M059J (cell line): ENCODE measurements around the gene CXCL14. TPM values are rescaled to one million over a fixed set of nuclear protein-coding genes. Genes with fewer than 3 reads are reported as not detected.

Experiments used
- DNase-seq: peaks from one replicate; pipeline ENCODE4 v3.0.0-alpha.2; 2012; ENCODE audit warnings: low read depth
- total RNA-seq: library from RNA; depleted of rRNA; stranded (reverse); fragments of >200 nt; shearing (Covaris generic); gene quantifications from 2 replicates; pipeline ENCODE4 v1.2.3, GENCODE V29; 2014

The CXCL14 gene
- total RNA-seq, 1 experiment from 2014 or later, result 0.62 TPM

DNA sequence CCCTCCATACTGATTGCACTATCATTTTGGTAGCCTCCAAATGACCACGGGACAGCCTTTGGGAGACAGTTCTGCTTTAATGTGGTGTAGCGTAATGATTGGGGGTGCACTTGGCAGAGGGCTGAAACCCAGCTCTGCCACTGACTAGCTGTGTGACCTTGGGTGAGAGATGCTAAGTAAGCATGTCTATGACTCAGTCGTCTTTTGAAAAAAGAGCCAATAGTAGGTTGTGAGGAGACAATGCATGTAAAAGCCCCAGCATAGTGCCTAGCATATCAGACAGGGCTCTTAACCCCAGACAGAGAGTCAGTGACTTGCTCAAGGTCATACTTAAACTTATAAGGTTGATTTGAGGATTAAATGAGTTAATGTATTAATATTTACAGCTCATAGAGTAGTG, 18.0 kb upstream of the CXCL14 start:
- no peak for DNase-seq

GRCh38 chr5:135596157-135596763, 17.5 kb upstream of the CXCL14 start:
- DNase-seq, result no peak

- no peak for DNase-seq
These were observed 15.7 kb upstream of the CXCL14 start for GRCh38 chr5:135594416-135594960.

- DNase-seq, result peak; percentile 13
These were observed 15.1 kb upstream of the CXCL14 start for GRCh38 chr5:135593886-135594285.

DNA sequence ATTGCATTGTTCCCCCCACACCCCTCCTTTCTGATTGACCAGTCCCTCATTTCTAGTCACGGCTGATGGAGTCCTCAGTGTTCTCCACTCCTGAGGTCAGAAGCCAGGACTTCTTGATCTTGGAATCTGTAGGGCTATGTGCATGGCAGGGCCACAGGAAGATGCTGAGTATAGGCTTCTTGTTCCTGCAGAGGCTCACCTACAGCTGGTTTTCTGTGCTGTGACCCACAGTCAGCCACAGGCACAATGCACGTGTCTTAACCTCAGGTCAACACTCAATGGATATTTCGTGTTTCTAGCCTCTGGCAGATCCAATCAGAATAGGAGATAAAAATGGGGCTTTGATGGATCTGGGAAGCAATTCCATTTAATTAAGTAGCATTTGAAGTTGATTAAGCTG, 14.3 kb upstream of the CXCL14 start:
- DNase-seq, result no peak

GRCh38 chr5:135592312-135593045, 13.7 kb upstream of the CXCL14 start:
- DNase-seq, result no peak

- peak; percentile 10 for DNase-seq
These were observed 12.5 kb upstream of the CXCL14 start for GRCh38 chr5:135591277-135591676.

GRCh38 chr5:135589152-135589551, 10.4 kb upstream of the CXCL14 start:
- no peak for DNase-seq

DNA sequence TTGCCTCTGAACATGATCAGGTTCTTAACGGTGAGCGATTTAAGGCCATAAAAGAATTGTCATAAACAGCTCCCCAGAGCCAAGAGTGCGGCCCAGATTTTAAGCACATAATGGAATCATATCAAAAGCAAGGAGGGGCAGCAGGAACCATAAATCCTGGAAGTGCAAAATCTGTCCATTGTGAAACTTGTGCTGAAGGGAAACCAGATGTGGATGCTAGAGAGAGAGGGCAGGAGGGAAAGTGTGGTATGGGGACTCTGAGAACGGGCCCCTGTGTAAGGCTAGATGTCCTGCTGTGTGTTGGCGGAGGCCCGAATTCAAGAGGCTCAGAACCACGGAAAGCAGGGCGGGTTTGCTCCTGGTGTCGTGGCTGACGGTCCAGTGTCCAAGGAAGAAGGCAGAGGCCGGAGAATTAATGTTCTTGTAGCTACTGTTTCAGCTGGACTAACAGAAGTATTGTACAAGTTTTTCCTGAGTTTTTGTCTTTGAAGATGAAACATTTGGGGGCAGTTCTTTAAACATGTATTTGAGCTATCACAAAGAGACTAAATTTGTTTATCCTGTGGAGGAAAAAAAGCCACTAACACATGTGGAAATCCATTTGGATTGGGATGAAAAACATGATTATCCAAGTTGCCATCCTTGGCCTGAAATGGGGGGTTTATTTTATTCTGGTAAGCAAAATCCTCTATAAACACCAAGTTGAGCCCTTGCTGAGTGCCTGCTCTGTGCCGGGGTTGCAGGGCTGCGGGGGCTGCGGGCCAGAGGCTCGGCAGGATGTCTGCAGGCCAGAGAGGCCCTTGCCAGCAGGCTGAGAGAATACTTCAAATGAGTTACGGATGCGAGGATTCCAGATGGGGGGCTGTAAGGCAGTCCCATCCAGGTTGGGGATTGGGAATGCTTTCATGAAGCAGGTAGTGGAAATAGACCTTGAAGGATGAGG, 9.2 kb upstream of the CXCL14 start:
- DNase-seq, result no peak

DNA sequence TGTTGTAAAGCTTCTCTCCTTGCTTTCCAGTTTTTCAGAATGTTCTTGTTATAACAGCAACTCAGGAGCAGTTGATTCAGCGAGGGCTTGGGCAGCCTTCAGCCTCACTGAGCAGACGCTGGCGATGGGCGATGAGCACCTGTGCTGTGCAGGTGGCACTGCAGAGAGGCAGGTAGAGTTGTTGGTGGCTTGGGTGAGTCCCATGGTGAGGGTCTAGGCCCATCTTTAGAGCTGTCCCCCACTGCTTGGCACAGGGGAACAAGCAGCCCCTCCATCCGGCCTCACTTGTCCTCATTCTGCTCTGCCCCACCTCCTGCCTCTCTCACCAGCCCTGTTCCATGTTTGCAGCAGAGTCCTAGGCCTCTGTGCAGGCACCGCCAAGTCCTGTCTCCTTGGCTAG, 6.1 kb upstream of the CXCL14 start:
- no peak for DNase-seq

DNA sequence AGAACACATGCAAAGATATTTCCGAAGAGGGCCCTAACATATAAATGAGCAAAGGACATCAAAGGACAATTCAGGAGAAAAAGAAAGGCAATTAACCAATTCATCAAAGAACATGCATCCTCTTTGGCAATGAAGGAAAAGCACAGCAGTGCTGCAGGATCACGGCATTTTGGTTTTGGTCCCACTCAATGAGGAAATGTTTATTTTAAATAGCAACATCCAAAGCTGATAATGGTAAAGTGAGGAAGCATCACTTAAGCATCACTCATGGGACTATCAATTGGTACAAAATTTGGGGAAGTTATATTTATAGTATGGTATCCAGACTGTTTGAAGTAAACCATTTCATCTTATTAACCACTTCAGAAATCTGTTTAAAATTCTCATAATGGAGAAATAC, 5.5 kb upstream of the CXCL14 start:
- DNase-seq, result no peak

DNA sequence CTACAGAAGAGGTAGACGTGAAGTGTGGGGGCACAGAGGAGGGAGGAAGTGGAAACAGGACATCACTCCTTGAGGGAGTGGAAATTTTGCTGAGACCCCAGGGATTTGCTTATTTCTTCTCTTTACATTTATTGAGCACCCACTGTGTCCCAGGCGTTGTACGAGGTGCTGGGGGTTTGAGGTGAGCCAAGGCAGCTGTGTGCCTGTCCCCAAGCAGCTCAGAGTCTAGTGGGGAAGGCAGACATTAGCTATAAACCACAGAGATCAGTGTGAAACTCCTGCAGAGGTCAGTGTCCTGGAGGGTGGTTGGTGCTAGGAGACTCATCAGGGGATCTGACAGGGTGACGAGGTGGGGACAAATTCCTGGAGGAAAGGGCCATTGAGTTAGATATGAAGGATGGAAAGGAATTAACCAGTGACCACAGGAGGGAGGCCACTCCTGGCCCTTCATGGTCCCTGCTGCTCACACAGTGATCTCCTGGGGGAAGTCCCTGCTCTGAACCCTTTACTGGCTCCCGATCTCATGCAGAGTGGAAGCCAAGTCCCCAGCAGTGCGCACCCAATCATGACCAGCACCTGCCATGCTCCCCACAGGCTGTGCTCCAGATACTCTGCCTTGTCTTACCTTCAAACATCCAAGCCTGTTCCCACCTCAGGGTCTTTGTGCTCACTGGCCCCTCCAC, 3.4 kb upstream of the CXCL14 start:
- no peak for DNase-seq

DNA sequence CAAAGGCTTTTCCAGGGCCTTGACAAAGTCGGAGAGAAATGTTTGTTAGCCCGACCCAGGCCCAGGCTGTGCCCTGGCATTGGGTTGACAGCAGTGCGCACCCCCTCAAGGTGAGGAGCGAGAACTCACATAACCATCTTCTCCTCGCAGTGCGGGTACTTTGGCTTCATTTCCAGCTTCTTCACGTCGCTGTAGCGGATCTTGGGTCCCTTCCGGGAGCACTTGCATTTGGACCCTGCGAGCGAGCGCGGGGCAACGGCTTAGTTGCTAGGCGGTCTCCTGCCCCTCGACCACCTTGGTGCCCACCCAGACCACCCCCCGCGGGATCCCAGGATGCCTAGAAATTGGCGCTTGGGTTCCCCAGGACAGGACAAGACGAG, 496 bp downstream of the CXCL14 start:
- DNase-seq, result no peak

GRCh38 chr5:135577421-135577820, 1.4 kb downstream of the CXCL14 start:
- no peak for DNase-seq

GRCh38 chr5:135576075-135576599, 2.7 kb downstream of the CXCL14 start:
- peak; percentile 58 for DNase-seq

DNA sequence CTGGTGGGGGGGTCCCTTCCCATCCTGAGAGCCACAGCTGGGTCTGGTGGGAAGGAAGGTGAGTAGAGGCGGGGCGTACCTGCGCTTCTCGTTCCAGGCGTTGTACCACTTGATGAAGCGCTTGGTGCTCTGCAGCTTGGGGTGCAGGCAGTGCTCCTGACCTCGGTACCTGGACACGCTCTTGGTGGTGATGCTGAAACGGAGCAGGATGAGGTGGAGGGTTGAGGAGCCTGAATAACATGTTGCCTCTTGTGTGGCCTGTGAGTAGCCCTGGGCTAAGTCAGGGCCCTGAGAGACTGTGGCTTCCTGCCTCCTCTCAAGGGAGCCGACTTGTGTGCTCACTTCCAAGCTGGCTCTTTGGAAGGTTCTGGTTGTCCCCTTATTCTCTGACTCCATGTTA, 4.3 kb downstream of the CXCL14 start:
- DNase-seq, result no peak

- no peak for DNase-seq
These were observed 6.9 kb downstream of the CXCL14 start for GRCh38 chr5:135571902-135572301.

DNA sequence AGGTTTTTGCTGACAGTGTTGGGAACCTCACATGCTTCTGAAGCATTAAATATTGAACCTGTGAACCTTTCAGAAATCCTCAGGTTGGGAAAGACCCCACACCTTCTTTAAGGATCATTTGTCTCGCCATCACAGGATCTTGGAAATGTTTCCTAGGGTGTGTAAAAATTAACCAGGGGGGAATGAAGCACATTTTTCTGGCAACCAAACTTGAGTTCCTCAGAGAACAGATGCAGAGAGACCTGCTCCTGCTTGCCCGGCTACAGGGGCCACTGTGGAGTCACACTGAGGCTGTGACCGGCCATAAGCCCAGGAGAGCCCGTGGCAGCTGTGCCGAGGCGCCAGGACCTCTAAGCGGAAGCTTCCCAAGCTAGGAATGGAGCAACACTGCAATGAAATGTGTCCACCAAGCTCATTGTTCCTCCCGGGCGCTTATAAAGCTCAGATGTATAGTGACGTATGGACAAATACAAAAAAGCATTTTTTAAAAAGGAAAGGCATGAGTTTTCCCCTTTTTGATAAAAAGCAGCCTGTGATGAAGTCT, 7.7 kb downstream of the CXCL14 start:
- DNase-seq, result no peak

GRCh38 chr5:135570453-135570764, 8.4 kb downstream of the CXCL14 start:
- no peak for DNase-seq

- DNase-seq, result peak; percentile 42
These were observed 8.9 kb downstream of the CXCL14 start for GRCh38 chr5:135569755-135570452.

- no peak for DNase-seq
These were observed 9.8 kb downstream of the CXCL14 start for GRCh38 chr5:135568923-135569360.
